Ecto neural progenitor cell (in vitro differentiated cells): ENCODE results near the gene RFC5.
"Not testable (repeated sequence)": the region's sequence is repeated elsewhere in the genome, so short reads cannot be mapped to it uniquely, and the experiment has no call there.

Experiments used
- DNase-seq: peaks from one replicate; pipeline ENCODE4 v3.0.0-alpha.2; 2018; ENCODE audit warnings: low spot score

RFC5 gene

GRCh38 chr12:118052324-118053070 is 36.0 kb downstream of the RFC5 start:
- DNase-seq: no peak

GRCh38 chr12:118053071-118053985 is 36.8 kb downstream of the RFC5 start:
- DNase-seq: no peak

- DNase-seq: peak; percentile 67
Measured at GRCh38 chr12:118055144-118055557, 38.6 kb downstream of the RFC5 start.

GRCh38 chr12:118055865-118056773 is 39.6 kb downstream of the RFC5 start:
- DNase-seq: no peak

- DNase-seq: no peak
Measured at GRCh38 chr12:118058227-118058626, 41.7 kb downstream of the RFC5 start.

GRCh38 chr12:118058881-118059280 is 42.4 kb downstream of the RFC5 start:
- no peak for DNase-seq

GRCh38 chr12:118059341-118060191 is 43.1 kb downstream of the RFC5 start:
- DNase-seq: no peak

GRCh38 chr12:118060301-118061010 is 44.0 kb downstream of the RFC5 start:
- peak; percentile 72 for DNase-seq

- peak; percentile 76 for DNase-seq
Measured at GRCh38 chr12:118061011-118061872, 44.7 kb downstream of the RFC5 start, which contains the start of gene WSB2. TSS of gene WSB2 (minus strand) at chr12:118061179. CDS start at chr12:118061048, 131 bp downstream.

GRCh38 chr12:118061873-118062843 is 45.7 kb downstream of the RFC5 start:
- peak; percentile 75 for DNase-seq

- DNase-seq: no peak
Measured at GRCh38 chr12:118063576-118064391, 47.3 kb downstream of the RFC5 start.

- no peak for DNase-seq
Measured at GRCh38 chr12:118064608-118065007, 48.1 kb downstream of the RFC5 start.

- DNase-seq: no peak
Measured at GRCh38 chr12:118065380-118065779, 48.9 kb downstream of the RFC5 start.

- DNase-seq: no peak
Measured at GRCh38 chr12:118068445-118068844, 51.9 kb downstream of the RFC5 start.

GRCh38 chr12:118070650-118071049 is 54.1 kb downstream of the RFC5 start:
- no peak for DNase-seq

- no peak for DNase-seq
Measured at GRCh38 chr12:118073768-118074167, 57.3 kb downstream of the RFC5 start.

GRCh38 chr12:118081521-118081920 is 65.0 kb downstream of the RFC5 start:
- not testable (repeated sequence) for DNase-seq
